A549 (cell line): ENCODE measurements around the gene CACNA1G.

Source experiments
- EHMT2 ChIP-seq: fragments of 200-600 bp; sonication (generic); IDR thresholded peaks from 2 replicates; pipeline ENCODE4 v1.6.1; 2016; ENCODE audit warnings: antibody characterized with exemption, low read depth, mild to moderate bottlenecking, moderate library complexity
- FOSB ChIP-seq: fragments of 250-450 bp; sonication (Bioruptor Pico); IDR thresholded peaks from 2 replicates; pipeline ENCODE4 v1.5.0; 2020; ENCODE audit warnings: mild to moderate bottlenecking, moderate library complexity
- POLR2A ChIP-seq: IDR thresholded peaks from 2 replicates; pipeline ENCODE4 v1.6.1; 2012; ENCODE audit warnings: mild to moderate bottlenecking, low read length
- RFX5 ChIP-seq: fragments of 450-650 bp; IDR thresholded peaks from 2 replicates; pipeline ENCODE4 v1.7.1; 2014; ENCODE audit warnings: antibody characterized with exemption, mild to moderate bottlenecking, moderate library complexity
- TF ChIP-seq, protein P1 (sequence below): fragments of >200 bp; sonication (Bioruptor Twin); formaldehyde crosslinking; IDR thresholded peaks from 3 replicates; pipeline ENCODE4 v1.5.1; 2016
- TF ChIP-seq, protein P2 (sequence below): IDR thresholded peaks from 2 replicates; pipeline ENCODE4 v1.6.1; 2012
- TF ChIP-seq, protein P3 (sequence below): fragments of 200-600 bp; sonication (generic); IDR thresholded peaks from 2 replicates; pipeline ENCODE4 v1.6.1; 2016; ENCODE audit warnings: antibody characterized with exemption, mild to moderate bottlenecking, moderate library complexity

DNA sequence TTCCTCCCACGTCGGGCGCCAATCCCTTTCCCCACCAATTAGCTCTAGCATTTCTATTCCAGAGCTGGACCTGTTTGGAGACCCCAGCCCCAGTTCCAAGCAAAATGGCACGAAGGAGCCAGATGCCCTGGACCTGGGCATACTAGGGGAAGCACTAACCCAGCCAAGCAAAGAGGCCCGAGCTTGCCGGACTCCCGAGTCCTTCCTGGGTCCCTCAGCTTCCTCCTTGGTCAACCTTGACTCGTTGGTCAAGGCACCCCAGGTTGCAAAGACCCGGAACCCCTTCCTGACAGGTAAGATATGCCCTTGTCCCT lies 19.2 kb upstream of the CACNA1G start:
- TF ChIP-seq, protein P1, sequence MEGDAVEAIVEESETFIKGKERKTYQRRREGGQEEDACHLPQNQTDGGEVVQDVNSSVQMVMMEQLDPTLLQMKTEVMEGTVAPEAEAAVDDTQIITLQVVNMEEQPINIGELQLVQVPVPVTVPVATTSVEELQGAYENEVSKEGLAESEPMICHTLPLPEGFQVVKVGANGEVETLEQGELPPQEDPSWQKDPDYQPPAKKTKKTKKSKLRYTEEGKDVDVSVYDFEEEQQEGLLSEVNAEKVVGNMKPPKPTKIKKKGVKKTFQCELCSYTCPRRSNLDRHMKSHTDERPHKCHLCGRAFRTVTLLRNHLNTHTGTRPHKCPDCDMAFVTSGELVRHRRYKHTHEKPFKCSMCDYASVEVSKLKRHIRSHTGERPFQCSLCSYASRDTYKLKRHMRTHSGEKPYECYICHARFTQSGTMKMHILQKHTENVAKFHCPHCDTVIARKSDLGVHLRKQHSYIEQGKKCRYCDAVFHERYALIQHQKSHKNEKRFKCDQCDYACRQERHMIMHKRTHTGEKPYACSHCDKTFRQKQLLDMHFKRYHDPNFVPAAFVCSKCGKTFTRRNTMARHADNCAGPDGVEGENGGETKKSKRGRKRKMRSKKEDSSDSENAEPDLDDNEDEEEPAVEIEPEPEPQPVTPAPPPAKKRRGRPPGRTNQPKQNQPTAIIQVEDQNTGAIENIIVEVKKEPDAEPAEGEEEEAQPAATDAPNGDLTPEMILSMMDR = no peak
- TF ChIP-seq EHMT2 = no peak
- TF ChIP-seq, protein P2, sequence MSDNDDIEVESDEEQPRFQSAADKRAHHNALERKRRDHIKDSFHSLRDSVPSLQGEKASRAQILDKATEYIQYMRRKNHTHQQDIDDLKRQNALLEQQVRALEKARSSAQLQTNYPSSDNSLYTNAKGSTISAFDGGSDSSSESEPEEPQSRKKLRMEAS = no peak
- TF ChIP-seq, protein P3, sequence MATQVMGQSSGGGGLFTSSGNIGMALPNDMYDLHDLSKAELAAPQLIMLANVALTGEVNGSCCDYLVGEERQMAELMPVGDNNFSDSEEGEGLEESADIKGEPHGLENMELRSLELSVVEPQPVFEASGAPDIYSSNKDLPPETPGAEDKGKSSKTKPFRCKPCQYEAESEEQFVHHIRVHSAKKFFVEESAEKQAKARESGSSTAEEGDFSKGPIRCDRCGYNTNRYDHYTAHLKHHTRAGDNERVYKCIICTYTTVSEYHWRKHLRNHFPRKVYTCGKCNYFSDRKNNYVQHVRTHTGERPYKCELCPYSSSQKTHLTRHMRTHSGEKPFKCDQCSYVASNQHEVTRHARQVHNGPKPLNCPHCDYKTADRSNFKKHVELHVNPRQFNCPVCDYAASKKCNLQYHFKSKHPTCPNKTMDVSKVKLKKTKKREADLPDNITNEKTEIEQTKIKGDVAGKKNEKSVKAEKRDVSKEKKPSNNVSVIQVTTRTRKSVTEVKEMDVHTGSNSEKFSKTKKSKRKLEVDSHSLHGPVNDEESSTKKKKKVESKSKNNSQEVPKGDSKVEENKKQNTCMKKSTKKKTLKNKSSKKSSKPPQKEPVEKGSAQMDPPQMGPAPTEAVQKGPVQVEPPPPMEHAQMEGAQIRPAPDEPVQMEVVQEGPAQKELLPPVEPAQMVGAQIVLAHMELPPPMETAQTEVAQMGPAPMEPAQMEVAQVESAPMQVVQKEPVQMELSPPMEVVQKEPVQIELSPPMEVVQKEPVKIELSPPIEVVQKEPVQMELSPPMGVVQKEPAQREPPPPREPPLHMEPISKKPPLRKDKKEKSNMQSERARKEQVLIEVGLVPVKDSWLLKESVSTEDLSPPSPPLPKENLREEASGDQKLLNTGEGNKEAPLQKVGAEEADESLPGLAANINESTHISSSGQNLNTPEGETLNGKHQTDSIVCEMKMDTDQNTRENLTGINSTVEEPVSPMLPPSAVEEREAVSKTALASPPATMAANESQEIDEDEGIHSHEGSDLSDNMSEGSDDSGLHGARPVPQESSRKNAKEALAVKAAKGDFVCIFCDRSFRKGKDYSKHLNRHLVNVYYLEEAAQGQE = no peak
- TF ChIP-seq FOSB (CRISPR knock-in tag) = no peak
- TF ChIP-seq POLR2A = no peak
- TF ChIP-seq RFX5 = no peak
